ENCODE results near the gene TULP4.

The TULP4 gene

DNA sequence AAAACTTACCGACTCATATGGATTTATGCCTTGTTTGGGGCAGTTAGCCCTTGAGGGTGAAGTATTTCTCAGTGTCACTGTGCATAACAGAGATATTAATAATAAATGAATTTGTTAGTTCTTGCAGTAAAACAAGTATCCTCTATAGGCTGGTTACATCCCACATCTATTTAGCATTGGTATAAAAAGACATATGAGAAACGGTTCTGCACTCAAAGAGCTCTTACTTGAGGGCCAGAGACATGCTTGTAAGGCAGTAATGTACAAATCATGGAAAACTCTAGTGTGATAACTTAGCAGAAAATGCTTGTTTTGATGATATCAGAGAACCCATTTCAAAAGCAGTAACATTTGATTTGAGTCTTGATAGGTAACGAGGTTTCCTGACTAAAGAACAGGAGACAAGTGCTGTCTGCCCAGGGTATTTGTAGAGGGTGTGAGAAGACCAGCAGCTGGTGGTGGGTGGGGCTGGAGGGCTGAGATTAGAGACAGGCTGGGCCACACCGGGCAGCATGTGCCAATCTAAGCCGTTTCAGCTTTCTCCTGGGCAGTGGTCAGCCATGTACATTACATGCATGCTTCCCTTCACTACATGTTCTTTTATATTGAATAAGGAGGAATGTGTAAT is 46.3 kb downstream of the TULP4 start:
- H3K9me3 ChIP-seq (ENCODE audit: low read length): peaks cover 3% of the 10 kb centered on the region
- no peak overlapping the region for H3K4me3 ChIP-seq (ENCODE audit: low read length)
- H3K36me3 ChIP-seq (ENCODE audit: insufficient read depth, low read length): no peaks in the 10 kb centered on the region
- H3K27me3 ChIP-seq (ENCODE audit: insufficient read depth, low read length): no peaks in the 10 kb centered on the region
- H3K4me1 ChIP-seq (ENCODE audit: insufficient read depth, low read length): peaks cover 2% of the 10 kb centered on the region
- H2AFZ ChIP-seq (ENCODE audit: low read depth, low read length): no peak overlapping the region

- Histone ChIP-seq H2AFZ (ENCODE audit: low read depth, low read length) (no peak overlapping the region), H3K9me3 (ENCODE audit: low read length) (no peaks in the 10 kb centered on the region), H3K27me3 (ENCODE audit: insufficient read depth, low read length) (no peaks in the 10 kb centered on the region), H3K4me1 (ENCODE audit: insufficient read depth, low read length) (peaks cover 2% of the 10 kb centered on the region), H3K4me3 (ENCODE audit: low read length) (no peak overlapping the region), H3K36me3 (ENCODE audit: insufficient read depth, low read length) (no peaks in the 10 kb centered on the region)
Measured at GRCh38 chr6:158361068-158361467, 48.8 kb downstream of the TULP4 start.

- H3K27me3 ChIP-seq (ENCODE audit: insufficient read depth, low read length): no peaks in the 10 kb centered on the region
- H3K4me3 ChIP-seq (ENCODE audit: low read length): no peak overlapping the region
- H3K9me3 ChIP-seq (ENCODE audit: low read length): no peaks in the 10 kb centered on the region
- H2AFZ ChIP-seq (ENCODE audit: low read depth, low read length): no peak overlapping the region
- H3K36me3 ChIP-seq (ENCODE audit: insufficient read depth, low read length): no peaks in the 10 kb centered on the region
- H3K4me1 ChIP-seq (ENCODE audit: insufficient read depth, low read length): peaks cover 2% of the 10 kb centered on the region
Measured at GRCh38 chr6:158361961-158362669, 49.9 kb downstream of the TULP4 start.

DNA sequence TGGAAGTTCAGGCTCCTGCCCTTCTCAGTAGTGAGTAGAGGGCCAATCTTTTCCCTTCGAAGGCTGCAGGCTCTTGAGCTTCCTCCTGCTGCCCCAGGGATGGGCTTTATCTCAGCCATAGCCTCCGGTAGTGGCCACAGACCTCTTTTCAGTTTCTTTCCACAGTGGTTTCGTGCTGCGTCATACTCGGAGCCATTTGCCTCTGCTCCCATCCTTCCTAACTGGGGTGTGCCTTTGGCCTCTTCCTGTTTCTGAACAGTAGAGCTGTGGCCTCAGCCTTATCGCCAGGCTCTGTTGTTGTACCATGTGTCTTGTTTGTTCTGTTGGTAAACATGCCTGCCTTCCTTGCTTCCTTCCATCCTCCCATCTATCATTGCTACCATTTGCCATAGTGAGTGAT is 54.1 kb downstream of the TULP4 start:
- Histone ChIP-seq H3K9me3 (ENCODE audit: low read length) (no peaks in the 10 kb centered on the region), H3K4me3 (ENCODE audit: low read length) (no peak overlapping the region), H2AFZ (ENCODE audit: low read depth, low read length) (no peak overlapping the region), H3K36me3 (ENCODE audit: insufficient read depth, low read length) (no peaks in the 10 kb centered on the region), H3K27me3 (ENCODE audit: insufficient read depth, low read length) (no peaks in the 10 kb centered on the region), H3K4me1 (ENCODE audit: insufficient read depth, low read length) (no peaks in the 10 kb centered on the region)

- Histone ChIP-seq H3K27me3 (ENCODE audit: insufficient read depth, low read length) (no peaks in the 10 kb centered on the region), H2AFZ (ENCODE audit: low read depth, low read length) (no peak overlapping the region), H3K9me3 (ENCODE audit: low read length) (no peaks in the 10 kb centered on the region), H3K36me3 (ENCODE audit: insufficient read depth, low read length) (no peaks in the 10 kb centered on the region), H3K4me1 (ENCODE audit: insufficient read depth, low read length) (no peaks in the 10 kb centered on the region), H3K4me3 (ENCODE audit: low read length) (no peak overlapping the region)
Measured at GRCh38 chr6:158367816-158368215, 55.6 kb downstream of the TULP4 start.

DNA sequence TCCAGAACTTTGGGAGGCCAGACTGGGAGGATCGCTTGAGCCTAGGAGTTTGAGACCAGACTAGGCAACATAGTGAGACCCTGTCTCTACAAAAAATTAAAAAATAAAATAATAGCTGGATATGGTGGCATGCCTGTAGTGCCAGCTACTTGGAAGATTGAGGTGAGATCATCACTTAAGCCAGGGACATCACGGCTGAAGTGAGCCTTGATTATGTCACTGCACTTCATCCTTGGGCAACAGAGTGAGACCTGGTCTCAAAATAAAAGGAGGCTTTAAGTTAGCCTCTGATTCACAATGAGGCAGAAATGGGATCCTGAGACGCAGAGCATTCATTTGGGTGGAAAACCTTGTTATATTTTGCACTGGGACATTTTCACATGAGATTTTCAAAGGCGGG is 57.0 kb downstream of the TULP4 start:
- H2AFZ ChIP-seq (ENCODE audit: low read depth, low read length): no peak overlapping the region
- no peaks in the 10 kb centered on the region for H3K4me1 ChIP-seq (ENCODE audit: insufficient read depth, low read length)
- no peaks in the 10 kb centered on the region for H3K27me3 ChIP-seq (ENCODE audit: insufficient read depth, low read length)
- H3K4me3 ChIP-seq (ENCODE audit: low read length): no peak overlapping the region
- no peaks in the 10 kb centered on the region for H3K36me3 ChIP-seq (ENCODE audit: insufficient read depth, low read length)
- H3K9me3 ChIP-seq (ENCODE audit: low read length): no peaks in the 10 kb centered on the region

DNA sequence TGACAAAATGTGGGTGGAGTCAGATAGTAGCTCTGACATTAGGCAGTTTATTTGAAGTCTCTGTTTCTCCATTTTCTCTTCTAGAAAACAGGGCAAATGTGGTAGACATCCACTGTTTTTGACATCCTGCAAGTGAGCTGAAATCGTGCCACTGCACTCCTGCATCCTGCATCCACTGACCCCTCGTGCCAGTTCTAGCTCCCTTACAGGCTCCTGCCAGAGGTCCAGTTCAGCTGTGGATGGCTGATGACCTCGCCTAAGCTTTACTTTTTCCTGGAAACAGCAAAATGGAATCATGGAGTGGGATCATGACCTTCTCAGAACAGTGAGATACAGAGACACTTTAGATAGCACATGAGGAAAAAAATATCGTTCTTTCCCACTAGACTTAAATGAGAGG is 58.5 kb downstream of the TULP4 start:
- Histone ChIP-seq H3K4me3 (ENCODE audit: low read length) (no peak overlapping the region), H3K4me1 (ENCODE audit: insufficient read depth, low read length) (no peaks in the 10 kb centered on the region), H2AFZ (ENCODE audit: low read depth, low read length) (no peak overlapping the region), H3K36me3 (ENCODE audit: insufficient read depth, low read length) (no peaks in the 10 kb centered on the region), H3K9me3 (ENCODE audit: low read length) (no peaks in the 10 kb centered on the region), H3K27me3 (ENCODE audit: insufficient read depth, low read length) (no peaks in the 10 kb centered on the region)

DNA sequence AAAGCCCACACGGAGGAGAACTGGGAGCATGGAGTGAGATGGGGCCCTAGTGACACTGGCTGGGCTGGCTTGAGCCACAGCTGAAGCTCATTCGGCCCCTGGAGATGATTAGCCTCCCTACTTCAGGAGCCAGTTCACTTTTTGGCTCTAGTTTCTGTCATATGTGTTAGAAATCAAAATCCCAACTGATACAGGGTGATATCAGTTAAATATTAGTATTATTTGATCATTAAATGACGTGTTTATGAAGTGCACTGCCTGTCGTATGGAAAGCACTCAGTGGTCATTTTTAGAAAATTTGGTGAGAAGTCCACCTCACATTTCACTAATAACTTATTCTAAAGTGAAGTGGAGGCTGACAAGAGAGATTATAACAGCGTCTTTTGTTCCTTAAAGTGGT is 59.0 kb downstream of the TULP4 start:
- Histone ChIP-seq H3K9me3 (ENCODE audit: low read length) (no peaks in the 10 kb centered on the region), H3K36me3 (ENCODE audit: insufficient read depth, low read length) (no peaks in the 10 kb centered on the region)

GRCh38 chr6:158372574-158372973 is 60.3 kb downstream of the TULP4 start:
- Histone ChIP-seq H3K36me3 (ENCODE audit: insufficient read depth, low read length) (no peaks in the 10 kb centered on the region), H3K27me3 (ENCODE audit: insufficient read depth, low read length) (no peaks in the 10 kb centered on the region), H3K9me3 (ENCODE audit: low read length) (no peaks in the 10 kb centered on the region), H3K4me3 (ENCODE audit: low read length) (no peak overlapping the region), H3K4me1 (ENCODE audit: insufficient read depth, low read length) (no peaks in the 10 kb centered on the region), H2AFZ (ENCODE audit: low read depth, low read length) (no peak overlapping the region)

More for the DNA sequence above, 59.0 kb downstream of the TULP4 start:
- Histone ChIP-seq H3K27me3 (ENCODE audit: insufficient read depth, low read length) (no peaks in the 10 kb centered on the region), H2AFZ (ENCODE audit: low read depth, low read length) (no peak overlapping the region), H3K4me3 (ENCODE audit: low read length) (no peak overlapping the region), H3K4me1 (ENCODE audit: insufficient read depth, low read length) (no peaks in the 10 kb centered on the region)

- H3K4me3 ChIP-seq (ENCODE audit: low read length): no peak overlapping the region
- H2AFZ ChIP-seq (ENCODE audit: low read depth, low read length): no peak overlapping the region
- H3K9me3 ChIP-seq (ENCODE audit: low read length): no peaks in the 10 kb centered on the region
- no peaks in the 10 kb centered on the region for H3K36me3 ChIP-seq (ENCODE audit: insufficient read depth, low read length)
- H3K4me1 ChIP-seq (ENCODE audit: insufficient read depth, low read length): no peaks in the 10 kb centered on the region
- H3K27me3 ChIP-seq (ENCODE audit: insufficient read depth, low read length): no peaks in the 10 kb centered on the region
Measured at GRCh38 chr6:158373214-158373613, 60.9 kb downstream of the TULP4 start.

DNA sequence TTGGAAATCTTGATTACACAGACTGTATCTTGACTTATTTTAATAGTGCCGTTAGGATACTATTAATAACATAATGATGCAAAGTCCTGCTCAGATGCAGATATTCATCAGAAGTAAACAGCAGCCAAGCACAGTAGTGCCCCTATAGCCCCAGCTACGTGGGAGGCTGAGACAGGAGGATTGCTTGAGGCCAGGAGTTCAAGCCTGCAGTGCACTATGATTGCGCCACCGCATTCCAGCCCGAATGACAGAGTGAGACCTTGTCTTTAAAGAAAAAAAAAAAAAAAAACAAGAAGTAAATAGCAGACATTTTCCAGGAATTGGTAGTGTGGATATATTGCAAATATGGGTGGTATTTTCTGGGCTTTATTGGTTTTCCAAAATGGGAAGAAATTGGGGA is 61.8 kb downstream of the TULP4 start:
- Histone ChIP-seq H3K27me3 (ENCODE audit: insufficient read depth, low read length) (no peaks in the 10 kb centered on the region), H2AFZ (ENCODE audit: low read depth, low read length) (no peak overlapping the region), H3K9me3 (ENCODE audit: low read length) (no peaks in the 10 kb centered on the region), H3K36me3 (ENCODE audit: insufficient read depth, low read length) (no peaks in the 10 kb centered on the region), H3K4me1 (ENCODE audit: insufficient read depth, low read length) (no peaks in the 10 kb centered on the region), H3K4me3 (ENCODE audit: low read length) (no peak overlapping the region)

DNA sequence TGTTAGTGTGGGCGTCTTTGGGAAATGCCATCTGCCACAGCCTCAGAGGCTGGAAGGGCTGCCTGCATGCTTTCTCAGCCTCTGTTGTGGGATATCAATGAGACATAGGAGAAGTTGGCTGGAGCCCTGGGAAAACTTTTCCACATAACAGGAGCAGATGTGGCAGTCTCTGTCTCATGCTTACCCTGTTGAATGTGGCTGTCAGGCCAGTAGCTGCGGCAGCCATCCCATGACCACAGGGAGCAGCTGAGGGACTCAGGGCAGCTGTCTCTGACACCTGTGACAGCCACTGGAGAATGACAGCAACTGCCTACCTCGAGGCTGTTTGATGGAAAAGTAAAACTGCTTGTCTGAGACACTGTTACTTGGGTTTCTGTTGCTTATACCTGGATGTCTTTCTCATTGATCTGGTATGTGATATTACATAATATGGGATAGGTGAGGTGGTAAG is 64.4 kb downstream of the TULP4 start:
- H3K27me3 ChIP-seq (ENCODE audit: insufficient read depth, low read length): no peaks in the 10 kb centered on the region
- no peaks in the 10 kb centered on the region for H3K4me1 ChIP-seq (ENCODE audit: insufficient read depth, low read length)
- no peak overlapping the region for H2AFZ ChIP-seq (ENCODE audit: low read depth, low read length)
- H3K36me3 ChIP-seq (ENCODE audit: insufficient read depth, low read length): no peaks in the 10 kb centered on the region
- H3K4me3 ChIP-seq (ENCODE audit: low read length): no peak overlapping the region
- no peaks in the 10 kb centered on the region for H3K9me3 ChIP-seq (ENCODE audit: low read length)

DNA sequence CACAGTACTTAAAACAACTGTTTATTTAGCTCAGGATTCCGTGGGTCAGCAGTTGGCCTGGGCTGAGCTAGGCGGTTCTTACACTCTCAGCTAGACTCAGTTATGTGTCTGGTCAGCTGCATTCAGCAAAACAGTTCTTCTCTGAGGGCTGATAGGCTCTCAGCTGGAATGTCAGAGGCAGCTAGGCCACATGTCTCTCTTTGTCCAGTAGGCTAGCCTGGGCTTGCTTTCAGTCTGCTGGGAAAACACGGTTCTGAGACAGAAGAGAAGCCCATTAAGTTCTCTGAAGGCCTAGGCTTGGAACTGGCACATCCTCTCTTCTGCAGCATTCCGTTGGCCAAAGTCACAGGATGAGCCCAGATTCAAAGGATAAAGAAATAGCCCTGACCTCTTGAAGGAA is 65.6 kb downstream of the TULP4 start:
- H3K27me3 ChIP-seq (ENCODE audit: insufficient read depth, low read length): no peaks in the 10 kb centered on the region
- H3K4me1 ChIP-seq (ENCODE audit: insufficient read depth, low read length): no peaks in the 10 kb centered on the region

GRCh38 chr6:158379336-158379735 is 67.1 kb downstream of the TULP4 start:
- Histone ChIP-seq H3K27me3 (ENCODE audit: insufficient read depth, low read length) (no peaks in the 10 kb centered on the region), H2AFZ (ENCODE audit: low read depth, low read length) (no peak overlapping the region), H3K4me1 (ENCODE audit: insufficient read depth, low read length) (no peaks in the 10 kb centered on the region), H3K4me3 (ENCODE audit: low read length) (no peak overlapping the region), H3K9me3 (ENCODE audit: low read length) (no peaks in the 10 kb centered on the region), H3K36me3 (ENCODE audit: insufficient read depth, low read length) (no peaks in the 10 kb centered on the region)

More for the DNA sequence above, 65.6 kb downstream of the TULP4 start:
- no peaks in the 10 kb centered on the region for H3K9me3 ChIP-seq (ENCODE audit: low read length)
- H3K4me3 ChIP-seq (ENCODE audit: low read length): no peak overlapping the region
- H2AFZ ChIP-seq (ENCODE audit: low read depth, low read length): no peak overlapping the region
- H3K36me3 ChIP-seq (ENCODE audit: insufficient read depth, low read length): no peaks in the 10 kb centered on the region
